Stomach (tissue), 9 donors: ENCODE results near the gene GRIN2C. TPM values are rescaled to one million over a fixed set of nuclear protein-coding genes. Genes with fewer than 3 reads are reported as not detected.

ENCODE experiments used
- DNase-seq, 2 donors: peaks; one replicate each; pipeline versions ENCODE4 v3.0.0 to v3.0.0-alpha.2; 2013 to 2019
- H3K27ac ChIP-seq, 5 donors: fragments of 200-600 bp in 4 of 5; sonication (generic) in 4 of 5; one replicate each; pipeline ENCODE4 v1.5.1; 2013 to 2019; ENCODE audit warnings: mild to moderate bottlenecking in 1 of 5, moderate library complexity in 1 of 5
- H3K27me3 ChIP-seq, 3 donors: fragments of 200-600 bp; sonication (generic); one replicate each; pipeline ENCODE4 v1.5.1; 2017 to 2019; ENCODE audit warnings: mixed run types in 1 of 3
- H3K36me3 ChIP-seq, 4 donors: fragments of 200-600 bp; sonication (generic); 1 replicate in 3 of 4; 2 replicates in 1 of 4; pipeline ENCODE4 v1.5.1; 2016 to 2019
- H3K4me1 ChIP-seq, 4 donors: fragments of 200-600 bp; sonication (generic); one replicate each; pipeline ENCODE4 v1.5.1; 2016 to 2019
- H3K4me3 ChIP-seq, 4 donors: fragments of 200-600 bp; sonication (generic) in 3 of 4; one replicate each; pipeline ENCODE4 v1.5.1; 2016 to 2019; ENCODE audit warnings: mild to moderate bottlenecking in 1 of 4
- H3K9me3 ChIP-seq, 4 donors: fragments of 200-600 bp; sonication (generic); one replicate each; pipeline ENCODE4 v1.5.1; 2016 to 2019
- CTCF ChIP-seq, 7 experiments: fragments of 450-650 bp in 4 of 7; fragments of 200-600 bp in 3 of 7; sonication (generic) in 3 of 7; IDR thresholded peaks; one replicate each; pipeline ENCODE4 v1.5.1; 2016 to 2019; ENCODE audit warnings: antibody characterized with exemption in 7 of 7, control low read depth in 2 of 7, mild to moderate bottlenecking in 1 of 7
- EP300 ChIP-seq: sonication (generic); formaldehyde crosslinking; IDR thresholded peaks from one replicate; pipeline ENCODE4 v1.6.1; 2017; ENCODE audit warnings: antibody characterized with exemption
- POLR2A ChIP-seq, 4 donors: fragments of 450-650 bp; IDR thresholded peaks; one replicate each; pipeline ENCODE4 v1.6.1; 2016; ENCODE audit warnings: antibody characterized with exemption in 4 of 4, control low read depth in 2 of 4, mild to moderate bottlenecking in 1 of 4, moderate library complexity in 1 of 4
- POLR2AphosphoS5 ChIP-seq, 3 donors: sonication (generic); formaldehyde crosslinking; IDR thresholded peaks; one replicate each; pipeline ENCODE4 v1.6.1; 2016; ENCODE audit warnings: antibody characterized with exemption in 3 of 3
- WGBS, 5 donors: extraction: QIAGEN DNeasy Blood & Tissue Kit in 3 of 5; methylation state at CpG; one replicate each; pipeline versions ENCODE4 v1.1.5 to v1.1.7; 2013 to 2018; 5-methylcytosine and 5-hydroxymethylcytosine counted together
- intact Hi-C: fragments of 100-400 bp; cut with DNase I; formaldehyde crosslinking; loops from one replicate; pipeline ENCODE4 v1.15.1; 2023; ENCODE audit warnings: low total_unique reads
- polyA plus RNA-seq, 3 donors: library from polyadenylated mRNA; stranded (reverse); fragments of 200-250 nt; gene quantifications; one replicate each; pipeline ENCODE4 v1.2.3, GENCODE V29; 2013
- total RNA-seq, 5 donors: library from RNA; depleted of rRNA; stranded (reverse); fragments of >200 nt; gene quantifications; one replicate each; pipeline versions ENCODE4 v1.1.0 to v1.2.3, GENCODE V29; 2014 to 2016
- donor health status: healthy with polysubstance abuse.
- donor health status: Bipolar disorder and iron deficiency.
- donor health status: healthy.

Gene GRIN2C
- total and polyA plus RNA-seq, 8 donors: 0.33 to 0.55 TPM; not detected in 6

DNA sequence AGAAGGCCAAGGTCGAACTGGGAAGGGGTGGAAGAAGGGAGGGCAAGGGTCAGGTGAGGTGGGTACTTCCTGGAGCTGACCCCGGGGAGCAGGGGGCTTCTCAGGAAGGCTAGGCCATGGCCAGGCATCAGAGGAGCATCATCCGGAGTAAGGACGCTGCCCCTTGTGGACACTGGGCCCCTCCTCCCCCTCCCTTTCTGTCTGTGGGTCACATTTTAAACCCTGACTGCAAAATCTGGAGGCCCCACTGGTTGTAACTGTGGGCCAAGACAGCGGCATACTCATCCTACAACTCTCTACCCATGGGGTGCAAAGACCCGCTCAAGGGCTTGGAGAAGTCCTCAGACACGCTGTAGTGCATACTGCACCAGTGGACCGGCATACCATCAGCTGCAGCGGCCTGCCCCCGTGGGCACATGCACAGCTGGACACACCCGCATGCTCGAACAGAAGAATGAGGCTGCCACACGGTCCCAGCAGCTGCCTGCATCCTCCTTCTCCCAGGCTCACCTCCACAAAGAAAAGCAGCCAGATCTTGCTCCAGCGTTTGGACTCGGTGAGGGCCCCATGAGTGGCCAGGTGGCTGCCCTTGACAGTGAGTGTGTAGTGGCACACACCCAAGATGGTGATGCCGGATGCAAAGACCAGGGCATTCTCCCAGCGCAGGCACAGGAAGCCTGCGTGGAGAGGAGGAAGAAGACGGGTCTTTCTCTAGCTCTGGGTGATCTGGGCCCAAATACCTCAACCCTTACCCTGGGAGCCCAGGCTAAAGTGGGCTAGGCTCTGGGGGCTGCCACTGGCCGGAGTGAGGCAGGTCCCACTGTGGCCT lies 32.5 kb upstream of the GRIN2C start:
- intact Hi-C loops: no loop called here
- Histone ChIP-seq H3K4me3 (no peak overlapping the region), H3K9me3 (no peaks in the 10 kb centered on the region), H3K36me3 (no peaks in the 10 kb centered on the region), H3K4me1 (peaks cover 11 to 14% (median 13%) of the 10 kb centered on the region in 4 donors), H3K27ac (no peak overlapping the region), H3K27me3 (peaks cover 12 to 93% (median 48%) of the 10 kb centered on the region in 3 donors)
- no peak for DNase-seq
- 55 to 71% (median 60%) methylated on average over 15 to 20 of the region's 20 CpGs for WGBS, 5 donors
- no peak for TF ChIP-seq POLR2A (IDR thresholded peaks at IDR 0.05)
- TF ChIP-seq CTCF (IDR thresholded peaks at IDR 0.05): no peak
- no peak for TF ChIP-seq POLR2AphosphoS5 (IDR thresholded peaks at IDR 0.05)
- no peak for TF ChIP-seq EP300

GRCh38 chr17:74890554-74890953 lies 30.9 kb upstream of the GRIN2C start:
- H3K27ac ChIP-seq: no peak overlapping the region
- no peaks in the 10 kb centered on the region for H3K9me3 ChIP-seq
- no peak for DNase-seq
- TF ChIP-seq POLR2A (IDR thresholded peaks at IDR 0.05): no peak
- TF ChIP-seq EP300: no peak
- no peak for TF ChIP-seq CTCF (IDR thresholded peaks at IDR 0.05)
- TF ChIP-seq POLR2AphosphoS5 (IDR thresholded peaks at IDR 0.05): no peak
- H3K4me3 ChIP-seq: no peak overlapping the region
- H3K4me1 ChIP-seq: peaks cover 11 to 14% (median 13%) of the 10 kb centered on the region in 4 donors
- peaks cover 12 to 88% (median 38%) of the 10 kb centered on the region in 3 donors for H3K27me3 ChIP-seq
- intact Hi-C loops: no loop called here
- WGBS, 5 donors: 85 to 94% (median 89%) methylated on average over 7 of the region's 7 CpGs
- H3K36me3 ChIP-seq: no peaks in the 10 kb centered on the region

GRCh38 chr17:74888469-74888868 lies 28.8 kb upstream of the GRIN2C start:
- TF ChIP-seq CTCF (IDR thresholded peaks at IDR 0.05) (no peak), POLR2A (IDR thresholded peaks at IDR 0.05) (no peak), EP300 (no peak)
- 58 to 64% (median 60%) methylated on average over 12 to 13 of the region's 13 CpGs for WGBS, 5 donors
- DNase-seq: no peak
- no peak overlapping the region for H3K4me3 ChIP-seq
- intact Hi-C loops: no loop called here
- H3K4me1 ChIP-seq: peaks cover 7 to 9% (median 8%) of the 10 kb centered on the region in 4 donors
- no peaks in the 10 kb centered on the region for H3K36me3 ChIP-seq
- H3K27me3 ChIP-seq: peaks cover 7 to 88% (median 17%) of the 10 kb centered on the region in 3 donors
- no peaks in the 10 kb centered on the region for H3K9me3 ChIP-seq
- no peak overlapping the region for H3K27ac ChIP-seq

- TF ChIP-seq POLR2A (IDR thresholded peaks at IDR 0.05): no peak
- no peak for TF ChIP-seq EP300
- no peak for TF ChIP-seq POLR2AphosphoS5 (IDR thresholded peaks at IDR 0.05)
- no peak for TF ChIP-seq CTCF (IDR thresholded peaks at IDR 0.05)
- Histone ChIP-seq H3K4me1 (peaks cover 0 to 4% (median 1%) of the 10 kb centered on the region in 4 donors), H3K9me3 (no peaks in the 10 kb centered on the region), H3K27ac (no peak overlapping the region), H3K4me3 (no peak overlapping the region), H3K27me3 (peaks cover 0 to 70% (median 0%) of the 10 kb centered on the region in 3 donors), H3K36me3 (no peaks in the 10 kb centered on the region)
- WGBS, 5 donors: 70 to 80% (median 77%) methylated on average over 15 of the region's 15 CpGs
- intact Hi-C loops: no loop called here
- DNase-seq: no peak
Observed at GRCh38 chr17:74883241-74883745, 23.6 kb upstream of the GRIN2C start.
